ENCODE results near the gene ZNF286A.
"Not testable (repeated sequence)": the region's sequence is repeated elsewhere in the genome, so short reads cannot be mapped to it uniquely, and the experiment has no call there.

- not testable (repeated sequence) for TF ChIP-seq EZH2 (IDR thresholded peaks at IDR 0.05; ENCODE audit: borderline replicate concordance, insufficient read depth, low read length, poor library complexity, severe bottlenecking); CTCF (IDR thresholded peaks at IDR 0.05; ENCODE audit: poor library complexity, severe bottlenecking); TAF1 (IDR thresholded peaks at IDR 0.05; ENCODE audit: low read depth); POLR2AphosphoS5 (IDR thresholded peaks at IDR 0.05); EP300 (conservative IDR thresholded peaks at IDR 0.05; ENCODE audit: poor library complexity, severe bottlenecking); RAD21 (conservative IDR thresholded peaks at IDR 0.05); REST (IDR thresholded peaks at IDR 0.05; ENCODE audit: borderline replicate concordance)
Measured at GRCh38 chr17:15730535-15730934, 31.0 kb downstream of the ZNF286A start.
